Activated T-helper 9 cell treated with anti-CD3 and anti-CD28 coated beads, Interleukin-2, amount 50 U/mL, for 16 hours (primary cell): Measurements from ENCODE around the gene B4GALNT1.

Experiments
- DNase-seq: peaks from one replicate; pipeline ENCODE4 v3.0.0-alpha.2; 2020; ENCODE audit warnings: low read depth

The B4GALNT1 gene

GRCh38 chr12:57585156-57585555 is 47.8 kb downstream of the B4GALNT1 start:
- DNase-seq, result no peak

DNA sequence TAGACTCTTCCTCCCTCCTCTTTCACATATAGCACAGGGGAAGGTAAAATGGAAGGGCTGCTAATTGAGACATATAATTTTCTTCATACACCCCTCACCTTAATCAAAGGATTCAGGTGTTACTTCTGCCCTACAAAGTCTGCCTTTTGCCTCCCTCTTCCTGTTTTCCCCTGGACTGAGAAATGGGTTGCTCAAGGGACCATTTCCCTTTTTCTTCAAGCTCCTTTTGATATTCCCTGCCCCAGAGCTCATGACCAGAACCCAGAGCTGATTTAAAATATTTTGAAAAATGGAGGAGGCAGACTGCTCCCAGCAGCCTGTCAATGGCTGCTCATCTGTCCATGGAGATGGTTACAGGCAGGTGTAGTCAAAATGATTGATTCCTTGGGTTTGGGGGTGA is 48.3 kb downstream of the B4GALNT1 start:
- no peak for DNase-seq

- DNase-seq, result no peak
Observed at GRCh38 chr12:57584050-57584449, 49.0 kb downstream of the B4GALNT1 start.

DNA sequence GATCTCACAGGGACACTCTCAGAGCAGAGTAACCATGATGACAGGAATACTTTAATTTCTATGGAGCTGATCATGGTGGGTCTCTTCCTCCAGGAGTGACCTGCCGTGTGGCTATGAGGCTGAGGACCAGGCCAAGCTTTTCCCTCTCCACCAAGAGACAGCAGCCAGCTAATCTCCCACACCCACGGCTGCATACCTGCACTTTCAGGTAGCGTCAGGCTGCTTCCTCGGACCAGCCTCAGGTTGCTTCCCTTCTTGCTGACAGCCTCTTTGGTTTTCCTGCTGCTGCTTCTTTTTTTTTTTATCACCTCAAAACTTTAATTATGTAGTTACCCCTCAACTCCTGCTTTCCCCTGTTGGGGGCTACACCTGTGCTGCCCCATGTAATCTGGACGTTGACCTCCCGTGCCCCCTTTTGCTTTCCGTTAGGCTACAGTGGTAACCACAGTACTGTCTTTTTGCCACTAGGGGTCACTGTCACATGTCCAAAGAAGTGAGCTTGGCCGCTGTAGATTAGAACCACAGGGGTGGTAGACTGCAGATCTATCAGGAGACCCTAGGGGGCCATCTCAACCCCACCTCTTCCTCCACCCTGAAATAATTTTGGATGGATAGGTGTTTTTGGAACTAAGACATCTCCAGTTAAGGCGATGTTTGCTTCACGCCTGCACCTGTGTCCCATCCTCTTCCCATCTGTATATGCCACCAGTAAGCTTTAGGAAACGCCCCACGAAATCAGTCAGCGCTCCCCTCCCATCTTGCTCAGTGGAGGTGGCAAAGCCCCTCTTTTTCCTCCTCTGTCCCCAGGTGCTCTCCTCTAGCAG is 49.8 kb downstream of the B4GALNT1 start:
- DNase-seq, result peak; percentile 26

DNA sequence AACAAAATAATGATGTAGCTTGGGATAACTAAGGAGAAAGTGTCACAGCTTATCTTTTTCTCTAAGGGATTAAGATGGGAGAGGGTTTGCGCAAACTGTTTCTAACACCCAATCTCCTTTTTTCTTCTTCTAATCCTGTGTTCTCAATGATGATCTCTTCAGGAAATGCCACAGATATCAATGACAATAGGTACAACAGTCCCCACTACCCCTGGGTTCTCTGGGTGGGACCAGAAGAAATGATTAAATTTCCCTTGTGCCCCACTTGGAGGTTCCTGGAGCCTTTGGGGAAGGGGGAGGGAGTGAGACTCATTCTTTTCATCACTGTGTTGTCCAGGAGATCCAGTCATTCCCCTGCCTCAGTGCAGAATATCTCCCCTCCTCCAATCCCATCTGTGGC is 50.6 kb downstream of the B4GALNT1 start:
- no peak for DNase-seq

DNA sequence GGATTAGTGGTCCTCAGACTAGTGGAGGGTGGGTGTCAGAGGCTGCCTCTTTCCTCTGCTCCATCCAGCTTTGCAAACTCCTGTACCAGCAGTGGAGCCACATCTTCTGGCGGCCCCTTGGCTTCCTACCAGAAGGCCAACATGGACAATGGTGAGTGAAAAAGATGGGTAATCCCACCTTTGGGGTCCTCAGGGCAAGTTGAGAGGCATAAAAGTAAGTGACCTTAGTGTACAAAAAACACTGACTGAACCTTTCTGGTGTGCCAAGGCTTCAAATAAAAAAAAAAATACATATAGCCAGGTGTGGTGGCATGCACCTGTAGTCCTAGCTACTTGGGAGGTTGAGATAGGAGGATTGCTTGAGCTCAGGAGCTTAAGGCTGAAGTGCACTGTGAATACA is 51.2 kb downstream of the B4GALNT1 start:
- no peak for DNase-seq

- DNase-seq, result no peak
Observed at GRCh38 chr12:57580466-57580795, 52.6 kb downstream of the B4GALNT1 start.

GRCh38 chr12:57579677-57580465 is 53.1 kb downstream of the B4GALNT1 start:
- DNase-seq, result no peak

DNA sequence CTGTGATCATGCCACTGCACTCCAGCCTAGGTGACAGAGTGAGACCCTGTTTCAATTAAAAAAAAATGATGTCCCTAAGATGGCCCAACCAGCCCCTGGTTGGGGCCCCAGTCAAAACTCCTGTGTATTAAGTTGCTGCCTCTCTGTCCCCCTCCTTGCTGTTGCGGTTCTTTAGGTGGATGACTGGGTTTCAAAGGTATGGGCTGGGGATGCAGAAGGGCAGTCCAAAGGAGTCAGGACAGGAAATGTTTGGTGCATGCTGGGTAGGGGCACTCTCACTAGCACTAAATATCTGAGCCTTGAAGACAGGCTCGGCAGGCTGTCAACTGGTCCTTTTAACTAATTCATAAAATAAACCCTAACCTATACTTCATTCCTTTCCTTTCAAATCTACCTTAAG is 54.0 kb downstream of the B4GALNT1 start:
- DNase-seq, result no peak

DNA sequence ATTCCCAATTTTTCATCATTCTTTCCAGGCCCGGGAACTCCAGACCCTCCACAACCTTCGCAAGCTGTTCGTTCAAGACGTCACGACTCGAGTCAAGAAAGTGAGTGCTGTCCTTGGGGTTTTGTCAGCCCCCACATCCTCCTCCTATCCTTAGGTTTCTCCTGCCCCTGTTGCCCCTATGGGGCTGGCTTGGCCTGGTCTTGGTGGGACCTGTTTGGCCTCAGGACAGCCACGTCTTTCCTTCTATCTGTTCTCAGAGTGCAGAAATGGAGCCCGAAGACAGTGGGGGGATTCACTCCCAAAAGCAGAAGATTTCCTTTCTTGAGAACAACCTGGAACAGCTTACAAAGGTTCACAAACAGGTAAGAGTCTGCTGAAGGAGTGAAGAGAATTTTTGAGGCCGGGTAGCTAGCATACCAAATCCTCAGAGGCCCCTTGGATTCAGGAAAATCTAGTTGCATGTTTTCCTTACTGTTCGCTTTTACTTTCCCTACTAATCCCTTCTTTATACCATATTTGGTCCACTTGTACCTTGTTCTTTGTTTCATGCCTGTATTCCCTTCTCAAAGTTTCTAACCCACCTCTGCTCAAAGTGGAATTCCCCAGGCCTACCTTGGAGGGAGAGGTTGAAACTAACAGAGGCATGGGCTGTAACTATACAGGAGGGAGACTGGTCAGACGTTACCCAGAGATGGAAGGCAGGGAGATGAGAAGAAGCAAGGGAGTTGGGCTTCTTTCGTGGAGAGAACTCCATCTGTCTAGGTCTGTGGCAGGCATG is 54.8 kb downstream of the B4GALNT1 start:
- DNase-seq, result no peak

DNA sequence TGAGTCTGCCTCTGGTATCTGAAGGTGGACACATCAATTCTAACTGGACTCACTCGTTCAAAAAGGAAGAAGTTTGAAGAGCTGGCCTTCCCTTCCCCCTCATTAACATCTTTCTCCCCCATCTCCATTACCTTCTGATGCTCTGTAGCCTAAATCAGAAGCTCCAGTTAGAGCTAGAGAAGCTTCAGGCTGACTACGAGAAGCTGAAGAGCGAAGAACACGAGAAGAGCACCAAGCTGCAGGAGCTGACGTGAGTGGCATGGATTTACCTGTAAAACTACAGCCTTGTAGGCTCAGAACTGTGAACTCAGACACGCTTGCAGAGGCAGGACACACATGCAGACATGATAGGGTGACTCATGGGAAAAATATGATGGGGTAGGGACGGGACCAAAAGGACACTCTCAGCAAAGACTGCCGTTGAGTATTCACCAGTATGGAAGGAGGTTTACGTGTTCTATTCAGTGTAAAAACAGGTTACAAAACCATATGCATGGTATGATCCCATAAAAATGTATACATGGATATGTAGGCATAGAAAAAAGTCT is 56.3 kb downstream of the B4GALNT1 start:
- no peak for DNase-seq
